ENCODE results near the gene CSNK1D. TPM values are rescaled to one million over a fixed set of nuclear protein-coding genes. Genes with fewer than 3 reads are reported as not detected.

CSNK1D gene
- total RNA-seq, 1 experiment from 2014 or later: 196 TPM

- no TSS peak for BruUV-seq (replicated peaks)
- Mint-ChIP-seq H3K9me3 (ENCODE audit: unreplicated experiment) (no peaks in the 10 kb centered on the region), H3K27ac (ENCODE audit: unreplicated experiment) (no peak overlapping the region), H3K27me3 (ENCODE audit: insufficient read depth, unreplicated experiment) (no peaks in the 10 kb centered on the region), H3K4me1 (ENCODE audit: low read depth, unreplicated experiment) (no peaks in the 10 kb centered on the region), H3K4me3 (ENCODE audit: unreplicated experiment) (no peak overlapping the region), H3K36me3 (ENCODE audit: insufficient read depth, unreplicated experiment) (peaks cover 6% of the 10 kb centered on the region)
- Histone ChIP-seq H3K4me3 (ENCODE audit: low read depth, low read length) (no peak overlapping the region), H3K4me1 (peaks cover 2% of the 10 kb centered on the region; the same call in 1 of the 2 replicates), H3K9me3 (no peaks in the 10 kb centered on the region), H3K27me3 (replicated peaks; ENCODE audit: control insufficient read depth, insufficient read depth, low read length) (no peaks in the 10 kb centered on the region), H3K36me3 (ENCODE audit: control insufficient read depth, insufficient read depth, low read length) (no peaks in the 10 kb centered on the region)
- no peak for DNase-seq
- TF ChIP-seq CTCF (IDR thresholded peaks at IDR 0.05; ENCODE audit: insufficient read depth in 1 of 2, low read depth in 1 of 2, low read length in 1 of 2, severe bottlenecking in 1 of 2, unreplicated experiment in 1 of 2): no peak
- POLR2A ChIA-PET: no interaction called here
- intact Hi-C loops (cut with micrococcal nuclease; ENCODE audit: unreplicated experiment): no loop called here
- CTCF ChIA-PET: no interaction called here
Observed at GRCh38 chr17:82222816-82223215, 50.7 kb downstream of the CSNK1D start.

GRCh38 chr17:82221341-82221902 lies 52.1 kb downstream of the CSNK1D start:
- TF ChIP-seq CTCF (IDR thresholded peaks at IDR 0.05; ENCODE audit: insufficient read depth in 1 of 2, low read depth in 1 of 2, low read length in 1 of 2, severe bottlenecking in 1 of 2, unreplicated experiment in 1 of 2): no peak
- no peaks in the 10 kb centered on the region for H3K27me3 ChIP-seq (replicated peaks; ENCODE audit: control insufficient read depth, insufficient read depth, low read length)
- no peaks in the 10 kb centered on the region for H3K9me3 ChIP-seq
- ChIA-PET CTCF (interaction anchor here (0.6 kb wide), 1 partner anchor 11 kb away, joined by 3 read pairs; no protein-coding TSS in a partner anchor), POLR2A (no interaction called here)
- H3K27ac Mint-ChIP-seq (ENCODE audit: unreplicated experiment): no peak overlapping the region
- H3K4me1 ChIP-seq: peaks cover 16% of the 10 kb centered on the region
- H3K36me3 Mint-ChIP-seq (ENCODE audit: insufficient read depth, unreplicated experiment): peaks cover 8% of the 10 kb centered on the region
- H3K27me3 Mint-ChIP-seq (ENCODE audit: insufficient read depth, unreplicated experiment): no peaks in the 10 kb centered on the region
- H3K4me3 Mint-ChIP-seq (ENCODE audit: unreplicated experiment): no peak overlapping the region
- DNase-seq: no peak
- intact Hi-C loops (cut with micrococcal nuclease; ENCODE audit: unreplicated experiment): no loop called here
- no peaks in the 10 kb centered on the region for H3K9me3 Mint-ChIP-seq (ENCODE audit: unreplicated experiment)
- no TSS peak for BruUV-seq (replicated peaks)
- no peaks in the 10 kb centered on the region for H3K36me3 ChIP-seq (ENCODE audit: control insufficient read depth, insufficient read depth, low read length)
- no peaks in the 10 kb centered on the region for H3K4me1 Mint-ChIP-seq (ENCODE audit: low read depth, unreplicated experiment)
- no peak overlapping the region for H3K4me3 ChIP-seq (ENCODE audit: low read depth, low read length)

GRCh38 chr17:82219753-82220709 lies 53.5 kb downstream of the CSNK1D start:
- H3K4me1 Mint-ChIP-seq (ENCODE audit: low read depth, unreplicated experiment): no peaks in the 10 kb centered on the region
- intact Hi-C loops (cut with micrococcal nuclease; ENCODE audit: unreplicated experiment): no loop called here
- no peak overlapping the region for H3K4me3 ChIP-seq (ENCODE audit: low read depth, low read length)
- no peaks in the 10 kb centered on the region for H3K27me3 ChIP-seq (replicated peaks; ENCODE audit: control insufficient read depth, insufficient read depth, low read length)
- H3K36me3 Mint-ChIP-seq (ENCODE audit: insufficient read depth, unreplicated experiment): peaks cover 15% of the 10 kb centered on the region
- H3K4me3 Mint-ChIP-seq (ENCODE audit: unreplicated experiment): no peak overlapping the region
- ChIA-PET CTCF (no interaction called here), POLR2A (no interaction called here)
- no peaks in the 10 kb centered on the region for H3K9me3 Mint-ChIP-seq (ENCODE audit: unreplicated experiment)
- peaks cover 21% of the 10 kb centered on the region for H3K4me1 ChIP-seq
- no peaks in the 10 kb centered on the region for H3K9me3 ChIP-seq
- no peaks in the 10 kb centered on the region for H3K36me3 ChIP-seq (ENCODE audit: control insufficient read depth, insufficient read depth, low read length)
- no peak for DNase-seq
- no peak overlapping the region for H3K27ac Mint-ChIP-seq (ENCODE audit: unreplicated experiment)
- no peaks in the 10 kb centered on the region for H3K27me3 Mint-ChIP-seq (ENCODE audit: insufficient read depth, unreplicated experiment)
- BruUV-seq (replicated peaks): no TSS peak
- no peak for TF ChIP-seq CTCF (IDR thresholded peaks at IDR 0.05; ENCODE audit: insufficient read depth in 1 of 2, low read depth in 1 of 2, low read length in 1 of 2, severe bottlenecking in 1 of 2, unreplicated experiment in 1 of 2)

Data from Caco-2 (cell line).